Suprapubic skin (tissue), 4 donors: ENCODE measurements around the gene PCBD2. TPM values are rescaled to one million over a fixed set of nuclear protein-coding genes. Genes with fewer than 3 reads are reported as not detected.
"Not testable (repeated sequence)": the region's sequence is repeated elsewhere in the genome, so short reads cannot be mapped to it uniquely, and the experiment has no call there.

Experiments used
- DNase-seq, 2 donors: peaks; one replicate each; pipeline ENCODE4 v3.0.0-alpha.2; 2019; ENCODE audit warnings: low spot score in 2 of 2
- H3K27ac ChIP-seq: fragments of 200-600 bp; sonication (generic); one replicate; pipeline ENCODE4 v1.5.1; 2019
- H3K27me3 ChIP-seq: fragments of 200-600 bp; sonication (generic); one replicate; pipeline ENCODE4 v1.5.1; 2019
- H3K36me3 ChIP-seq: fragments of 200-600 bp; sonication (generic); one replicate; pipeline ENCODE4 v1.5.1; 2019
- H3K4me1 ChIP-seq: fragments of 200-600 bp; sonication (generic); one replicate; pipeline ENCODE4 v1.5.1; 2019
- H3K4me3 ChIP-seq: fragments of 200-600 bp; sonication (generic); one replicate; pipeline ENCODE4 v1.5.1; 2019; ENCODE audit warnings: mild to moderate bottlenecking
- H3K9me3 ChIP-seq: fragments of 200-600 bp; sonication (generic); one replicate; pipeline ENCODE4 v1.5.1; 2019
- EP300 ChIP-seq: sonication (generic); formaldehyde crosslinking; IDR thresholded peaks from one replicate; pipeline ENCODE4 v1.6.1; 2017; ENCODE audit warnings: antibody characterized with exemption
- POLR2A ChIP-seq, 2 donors: fragments of 450-650 bp; IDR thresholded peaks; one replicate each; pipeline ENCODE4 v1.6.1; 2017; ENCODE audit warnings: antibody characterized with exemption in 2 of 2, mild to moderate bottlenecking in 2 of 2, moderate library complexity in 2 of 2
- POLR2AphosphoS5 ChIP-seq, 3 donors: sonication (generic); formaldehyde crosslinking; IDR thresholded peaks; one replicate each; pipeline ENCODE4 v1.6.1; 2017; ENCODE audit warnings: antibody characterized with exemption in 3 of 3
- WGBS: methylation state at CpG from one replicate; pipeline ENCODE4 v1.1.5; 2018; 5-methylcytosine and 5-hydroxymethylcytosine counted together
- total RNA-seq, 4 donors: library from RNA; depleted of rRNA; stranded (reverse); fragments of >200 nt; gene quantifications; one replicate each; pipeline ENCODE4 v1.1.0, GENCODE V29; 2016
- TF ChIP-seq, protein P1 (sequence below), 2 donors: fragments of 200-600 bp in 1 of 2; fragments of 450-650 bp in 1 of 2; sonication (generic) in 1 of 2; IDR thresholded peaks; one replicate each; pipeline ENCODE4 v1.5.1; 2016 to 2019; ENCODE audit warnings: antibody characterized with exemption in 2 of 2, mild to moderate bottlenecking in 1 of 2, moderate library complexity in 1 of 2

Gene PCBD2
- total RNA-seq, 4 donors from 2014 or later, result 8.2 to 13.4 (median 9.1) TPM

GRCh38 chr5:134879456-134879855 lies 25.5 kb upstream of the PCBD2 start:
- Histone ChIP-seq H3K4me1 (peaks cover 17% of the 10 kb centered on the region), H3K27me3 (no peaks in the 10 kb centered on the region), H3K36me3 (no peaks in the 10 kb centered on the region), H3K27ac (no peak overlapping the region), H3K4me3 (no peak overlapping the region), H3K9me3 (no peaks in the 10 kb centered on the region)
- no peak for DNase-seq
- WGBS, result 59% methylated on average over 3 of the region's 3 CpGs
- TF ChIP-seq POLR2AphosphoS5 (IDR thresholded peaks at IDR 0.05) (no peak), POLR2A (IDR thresholded peaks at IDR 0.05) (no peak), EP300 (no peak)
- TF ChIP-seq, protein P1, sequence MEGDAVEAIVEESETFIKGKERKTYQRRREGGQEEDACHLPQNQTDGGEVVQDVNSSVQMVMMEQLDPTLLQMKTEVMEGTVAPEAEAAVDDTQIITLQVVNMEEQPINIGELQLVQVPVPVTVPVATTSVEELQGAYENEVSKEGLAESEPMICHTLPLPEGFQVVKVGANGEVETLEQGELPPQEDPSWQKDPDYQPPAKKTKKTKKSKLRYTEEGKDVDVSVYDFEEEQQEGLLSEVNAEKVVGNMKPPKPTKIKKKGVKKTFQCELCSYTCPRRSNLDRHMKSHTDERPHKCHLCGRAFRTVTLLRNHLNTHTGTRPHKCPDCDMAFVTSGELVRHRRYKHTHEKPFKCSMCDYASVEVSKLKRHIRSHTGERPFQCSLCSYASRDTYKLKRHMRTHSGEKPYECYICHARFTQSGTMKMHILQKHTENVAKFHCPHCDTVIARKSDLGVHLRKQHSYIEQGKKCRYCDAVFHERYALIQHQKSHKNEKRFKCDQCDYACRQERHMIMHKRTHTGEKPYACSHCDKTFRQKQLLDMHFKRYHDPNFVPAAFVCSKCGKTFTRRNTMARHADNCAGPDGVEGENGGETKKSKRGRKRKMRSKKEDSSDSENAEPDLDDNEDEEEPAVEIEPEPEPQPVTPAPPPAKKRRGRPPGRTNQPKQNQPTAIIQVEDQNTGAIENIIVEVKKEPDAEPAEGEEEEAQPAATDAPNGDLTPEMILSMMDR (IDR thresholded peaks at IDR 0.05), result no peak

DNA sequence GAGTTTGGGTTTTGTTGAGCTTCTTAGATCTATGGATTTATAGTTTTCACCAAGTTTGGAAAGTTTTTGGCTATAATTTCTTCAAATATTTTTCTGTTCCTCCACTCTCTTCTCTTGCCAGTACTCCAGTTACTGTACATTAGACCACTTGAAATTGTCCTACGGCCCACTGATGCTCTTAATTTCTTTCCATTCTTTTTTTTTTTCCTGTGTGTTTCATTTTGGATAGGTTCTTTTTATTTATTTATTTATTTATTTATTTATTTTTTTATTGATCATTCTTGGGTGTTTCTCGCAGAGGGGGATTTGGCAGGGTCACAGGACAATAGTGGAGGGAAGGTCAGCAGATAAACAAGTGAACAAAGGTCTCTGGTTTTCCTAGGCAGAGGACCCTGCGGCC lies 24.0 kb upstream of the PCBD2 start:
- not testable (repeated sequence) for H3K9me3 ChIP-seq, H3K4me1 ChIP-seq, H3K4me3 ChIP-seq, DNase-seq, H3K36me3 ChIP-seq, H3K27me3 ChIP-seq, H3K27ac ChIP-seq
- WGBS, result 87% methylated on average over 2 of the region's 3 CpGs

DNA sequence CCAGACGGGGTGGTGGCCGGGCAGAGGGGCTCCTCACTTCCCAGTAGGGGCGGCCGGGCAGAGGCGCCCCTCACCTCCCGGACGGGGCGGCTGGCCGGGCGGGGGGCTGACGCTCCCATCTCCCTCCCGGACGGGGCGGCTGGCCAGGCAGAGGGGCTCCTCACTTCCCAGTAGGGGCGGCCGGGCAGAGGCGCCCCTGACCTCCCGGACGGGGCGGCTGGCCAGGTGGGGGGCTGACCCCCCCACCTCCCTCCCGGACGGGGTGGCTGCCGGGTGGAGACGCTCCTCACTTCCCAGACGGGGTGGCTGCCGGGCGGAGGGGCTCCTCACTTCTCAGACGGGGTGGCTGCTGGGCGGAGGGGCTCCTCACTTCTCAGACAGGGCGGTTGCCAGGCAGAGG lies 23.2 kb upstream of the PCBD2 start:
- WGBS, result no CpG with 5 or more reads among the region's 30 CpGs

GRCh38 chr5:134887593-134888159 lies 17.3 kb upstream of the PCBD2 start:
- TF ChIP-seq POLR2AphosphoS5 (IDR thresholded peaks at IDR 0.05) (no peak), POLR2A (IDR thresholded peaks at IDR 0.05) (no peak)
- H3K4me1 ChIP-seq, result no peaks in the 10 kb centered on the region
- no peak overlapping the region for H3K27ac ChIP-seq
- peaks cover 11% of the 10 kb centered on the region for H3K36me3 ChIP-seq
- no peaks in the 10 kb centered on the region for H3K27me3 ChIP-seq
- no peak for DNase-seq
- H3K4me3 ChIP-seq, result no peak overlapping the region
- H3K9me3 ChIP-seq, result no peaks in the 10 kb centered on the region
- 93% methylated on average over 13 of the region's 14 CpGs for WGBS

More for the DNA sequence above, 23.2 kb upstream of the PCBD2 start:
- H3K4me1 ChIP-seq, H3K4me3 ChIP-seq, DNase-seq, H3K36me3 ChIP-seq, H3K9me3 ChIP-seq, H3K27ac ChIP-seq, H3K27me3 ChIP-seq: not testable (repeated sequence)

GRCh38 chr5:134889335-134889734 lies 15.6 kb upstream of the PCBD2 start:
- Histone ChIP-seq H3K27me3 (no peaks in the 10 kb centered on the region), H3K27ac (no peak overlapping the region), H3K4me1 (no peaks in the 10 kb centered on the region), H3K9me3 (no peaks in the 10 kb centered on the region), H3K36me3 (peaks cover 17% of the 10 kb centered on the region), H3K4me3 (no peak overlapping the region)
- no peak for DNase-seq
- TF ChIP-seq POLR2AphosphoS5 (IDR thresholded peaks at IDR 0.05) (no peak), EP300 (no peak), POLR2A (IDR thresholded peaks at IDR 0.05) (no peak)
- TF ChIP-seq, protein P1 (IDR thresholded peaks at IDR 0.05), result no peak
- WGBS, result 98% methylated on average over 8 of the region's 8 CpGs

GRCh38 chr5:134891473-134891872 lies 13.5 kb upstream of the PCBD2 start:
- DNase-seq, result no peak
- Histone ChIP-seq H3K36me3 (peaks cover 23% of the 10 kb centered on the region), H3K9me3 (no peaks in the 10 kb centered on the region), H3K4me3 (no peak overlapping the region), H3K4me1 (no peaks in the 10 kb centered on the region), H3K27me3 (no peaks in the 10 kb centered on the region), H3K27ac (no peak overlapping the region)
- no peak for TF ChIP-seq EP300
- TF ChIP-seq, protein P1 (IDR thresholded peaks at IDR 0.05), result no peak
- TF ChIP-seq POLR2A (IDR thresholded peaks at IDR 0.05), result no peak
- TF ChIP-seq POLR2AphosphoS5 (IDR thresholded peaks at IDR 0.05), result no peak
- WGBS, result 100% methylated on average over 1 of the region's 1 CpG

DNA sequence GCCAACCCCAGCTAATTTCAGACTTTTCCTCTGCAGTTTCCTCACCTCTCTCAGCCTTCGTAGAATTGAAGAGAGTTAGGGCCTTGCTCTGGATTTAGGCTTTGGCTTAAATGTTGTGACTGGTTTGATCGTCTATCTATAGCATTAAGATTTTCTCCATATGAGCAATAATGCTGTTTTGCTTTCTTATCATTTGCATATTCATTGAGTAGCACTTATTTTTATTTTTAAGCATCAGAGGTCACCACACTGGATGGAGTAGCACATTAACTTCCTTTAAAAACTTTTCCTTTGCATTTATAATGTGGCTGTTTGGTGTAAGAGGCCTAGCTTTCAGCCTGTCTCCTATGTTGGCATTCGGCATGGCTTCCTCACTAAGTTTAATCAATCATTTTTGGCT lies 12.6 kb upstream of the PCBD2 start:
- DNase-seq, result no peak
- Histone ChIP-seq H3K27me3 (no peaks in the 10 kb centered on the region), H3K4me1 (no peaks in the 10 kb centered on the region), H3K9me3 (no peaks in the 10 kb centered on the region), H3K36me3 (peaks cover 31% of the 10 kb centered on the region), H3K27ac (no peak overlapping the region), H3K4me3 (no peak overlapping the region)
- TF ChIP-seq POLR2A (IDR thresholded peaks at IDR 0.05) (no peak), POLR2AphosphoS5 (IDR thresholded peaks at IDR 0.05) (no peak), EP300 (no peak)
- TF ChIP-seq, protein P1 (IDR thresholded peaks at IDR 0.05), result no peak
- 93% methylated on average over 3 of the region's 3 CpGs for WGBS
